BLaER1 (cell line): ENCODE data around the gene FOXP1.

ENCODE experiments used
- H3K27ac ChIP-seq: shearing (Covaris generic); formaldehyde crosslinking; 2 replicates; pipeline ENCODE4 v1.8.1; 2022
- H3K27me3 ChIP-seq: shearing (Covaris generic); formaldehyde crosslinking; 2 replicates; pipeline ENCODE4 v1.8.1; 2022
- H3K36me3 ChIP-seq: shearing (Covaris generic); formaldehyde crosslinking; 2 replicates; pipeline ENCODE4 v1.8.1; 2022
- H3K4me1 ChIP-seq: shearing (Covaris generic); formaldehyde crosslinking; 2 replicates; pipeline ENCODE4 v1.8.1; 2022
- H3K4me2 ChIP-seq: shearing (Covaris generic); formaldehyde crosslinking; 2 replicates; pipeline ENCODE4 v1.8.1; 2022
- H3K4me3 ChIP-seq: shearing (Covaris generic); formaldehyde crosslinking; 2 replicates; pipeline ENCODE4 v1.8.1; 2022
- H3K9ac ChIP-seq: shearing (Covaris generic); formaldehyde crosslinking; 2 replicates; pipeline ENCODE4 v1.8.1; 2022
- H3K9me3 ChIP-seq: shearing (Covaris generic); formaldehyde crosslinking; 2 replicates; pipeline ENCODE4 v1.8.1; 2022
- H4K20me1 ChIP-seq: shearing (Covaris generic); formaldehyde crosslinking; 2 replicates; pipeline ENCODE4 v1.8.1; 2022
- Cebpa-rat ChIP-seq: shearing (Covaris generic); IDR thresholded peaks from 2 replicates; pipeline ENCODE4 v1.8.1; 2022

FOXP1 gene

DNA sequence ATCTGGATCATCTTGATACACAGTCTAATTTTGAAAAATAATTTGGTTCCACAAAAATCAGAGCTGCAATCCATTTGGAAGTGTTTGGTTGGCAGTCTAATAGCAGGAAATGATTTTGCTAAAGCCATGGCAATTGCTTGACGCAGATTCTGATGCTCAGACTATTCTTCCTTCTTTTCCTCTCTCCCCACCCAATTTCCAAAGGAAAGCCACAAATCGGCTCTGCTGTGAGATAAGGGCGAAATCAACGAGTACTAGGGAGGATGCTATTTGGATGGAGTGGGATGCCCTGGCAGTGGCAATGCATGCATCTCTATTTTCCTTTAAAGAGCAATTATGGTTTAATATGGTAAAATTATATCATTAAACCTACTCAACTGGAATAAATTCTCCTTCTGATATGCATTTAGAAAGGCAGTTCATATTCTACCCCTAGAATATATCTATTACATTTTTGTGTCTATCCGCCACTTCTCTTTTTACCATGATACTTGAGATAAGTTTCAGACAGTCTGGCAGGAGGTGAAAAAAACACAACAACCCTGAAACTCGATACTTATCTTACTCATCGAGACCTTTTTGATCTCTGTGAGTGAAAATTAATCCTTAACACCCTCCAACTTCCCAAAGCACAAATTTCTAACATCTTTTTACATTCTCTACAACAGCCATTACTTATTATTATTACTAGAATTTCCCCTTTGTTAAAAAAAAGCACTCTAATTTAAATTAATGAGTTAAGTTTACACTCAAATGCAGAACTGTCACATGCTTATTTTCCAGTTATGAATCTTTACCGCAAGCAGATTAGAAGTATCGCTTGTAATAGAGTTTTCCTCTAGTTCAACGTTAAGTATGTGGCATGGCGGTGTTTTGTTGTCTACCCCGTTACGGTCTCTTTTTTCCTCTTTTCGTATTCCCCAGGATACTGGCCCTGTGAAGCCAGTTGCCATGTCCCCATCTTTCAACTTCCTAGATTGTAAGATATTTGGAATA, 433.3 kb downstream of the FOXP1 start:
- Histone ChIP-seq H3K36me3 (no peaks in the 10 kb centered on the region), H3K27ac (no peak overlapping the region), H3K9me3 (no peaks in the 10 kb centered on the region), H3K9ac (no peak overlapping the region), H3K4me3 (no peak overlapping the region), H4K20me1 (no peaks in the 10 kb centered on the region), H3K4me1 (no peaks in the 10 kb centered on the region), H3K4me2 (no peak overlapping the region), H3K27me3 (no peaks in the 10 kb centered on the region)
- TF ChIP-seq Cebpa-rat, result no peak

DNA sequence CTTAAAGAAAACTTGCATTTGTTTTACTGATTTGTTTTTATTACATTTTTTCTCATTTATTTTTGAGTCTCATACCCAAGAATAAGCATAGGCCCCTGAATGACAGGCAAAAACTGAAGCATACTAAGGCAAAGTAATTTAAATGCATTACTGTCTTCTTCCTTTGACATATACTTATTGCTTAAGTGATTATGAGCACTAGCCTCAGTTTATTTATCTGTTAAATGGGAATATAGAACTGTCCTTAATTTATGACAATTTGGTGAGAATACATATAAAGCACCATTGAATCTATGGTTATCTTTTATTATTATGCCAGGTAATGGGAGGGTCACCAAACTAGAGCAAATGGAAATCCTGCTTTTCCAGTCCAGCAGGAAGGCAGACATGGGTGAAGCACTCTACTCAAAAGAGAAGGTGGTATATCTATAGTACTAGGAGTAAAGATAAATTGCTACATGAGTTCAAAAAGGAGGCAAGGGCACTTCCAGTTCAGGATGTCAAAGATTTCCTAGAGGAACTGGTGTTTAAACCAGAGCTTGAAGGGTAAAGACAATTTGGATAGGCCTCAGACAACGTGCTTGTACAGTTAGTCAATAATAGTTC, 435.0 kb downstream of the FOXP1 start:
- no peak for TF ChIP-seq Cebpa-rat
- no peak overlapping the region for H3K27ac ChIP-seq

DNA sequence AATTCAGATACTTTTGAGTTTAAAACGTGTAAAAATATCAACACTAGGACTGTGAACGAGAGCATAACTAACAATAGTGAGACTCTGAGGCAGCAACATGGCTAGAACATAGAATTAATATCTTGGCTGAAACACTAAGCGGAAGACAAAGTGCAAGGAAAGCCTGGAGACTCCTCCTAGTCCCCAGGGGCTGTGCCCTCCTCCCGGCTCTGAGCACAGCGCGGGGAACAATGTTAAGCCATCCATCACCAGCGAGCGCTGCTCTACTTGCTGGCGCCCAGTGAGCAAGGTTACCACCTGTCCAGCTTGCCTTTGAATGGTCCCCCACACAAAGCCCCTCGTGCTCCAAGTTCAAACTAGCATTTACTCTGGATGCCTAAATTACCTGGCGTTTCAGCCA, 436.9 kb downstream of the FOXP1 start:
- Histone ChIP-seq H3K9ac (no peak overlapping the region), H3K27me3 (no peaks in the 10 kb centered on the region), H3K4me1 (no peaks in the 10 kb centered on the region), H3K4me3 (no peak overlapping the region), H3K36me3 (no peaks in the 10 kb centered on the region), H3K9me3 (no peaks in the 10 kb centered on the region), H3K4me2 (no peak overlapping the region), H3K27ac (no peak overlapping the region), H4K20me1 (no peaks in the 10 kb centered on the region)
- no peak for TF ChIP-seq Cebpa-rat

More for the DNA sequence above, 435.0 kb downstream of the FOXP1 start:
- H3K27me3 ChIP-seq, result no peaks in the 10 kb centered on the region
- H3K9me3 ChIP-seq, result no peaks in the 10 kb centered on the region
- H3K4me3 ChIP-seq, result no peak overlapping the region
- H3K4me1 ChIP-seq, result no peaks in the 10 kb centered on the region
- H4K20me1 ChIP-seq, result no peaks in the 10 kb centered on the region
- H3K4me2 ChIP-seq, result no peak overlapping the region
- no peaks in the 10 kb centered on the region for H3K36me3 ChIP-seq
- no peak overlapping the region for H3K9ac ChIP-seq

DNA sequence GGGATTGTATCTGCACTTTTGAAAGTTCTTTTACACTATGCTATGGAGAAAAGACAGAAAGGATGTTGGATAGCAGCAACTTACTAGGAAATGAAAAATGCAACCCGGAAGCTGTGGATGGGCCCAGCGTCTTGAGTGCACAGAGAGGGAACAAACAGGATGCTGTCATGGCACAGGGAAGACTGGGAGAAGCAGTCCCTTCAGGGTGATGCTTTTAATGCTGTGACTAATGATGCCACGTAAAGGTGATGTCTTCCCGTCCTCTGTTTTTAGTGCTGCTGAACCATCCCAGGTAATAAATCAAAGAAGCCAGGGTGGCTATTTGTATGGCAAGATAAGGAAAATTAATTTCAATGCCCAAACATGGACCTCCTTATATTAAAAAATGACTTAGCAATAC, 437.6 kb downstream of the FOXP1 start:
- Histone ChIP-seq H4K20me1 (no peaks in the 10 kb centered on the region), H3K36me3 (no peaks in the 10 kb centered on the region), H3K9me3 (no peaks in the 10 kb centered on the region), H3K9ac (no peak overlapping the region), H3K4me2 (no peak overlapping the region), H3K4me1 (no peaks in the 10 kb centered on the region), H3K27ac (no peak overlapping the region), H3K4me3 (no peak overlapping the region), H3K27me3 (no peaks in the 10 kb centered on the region)
- no peak for TF ChIP-seq Cebpa-rat

DNA sequence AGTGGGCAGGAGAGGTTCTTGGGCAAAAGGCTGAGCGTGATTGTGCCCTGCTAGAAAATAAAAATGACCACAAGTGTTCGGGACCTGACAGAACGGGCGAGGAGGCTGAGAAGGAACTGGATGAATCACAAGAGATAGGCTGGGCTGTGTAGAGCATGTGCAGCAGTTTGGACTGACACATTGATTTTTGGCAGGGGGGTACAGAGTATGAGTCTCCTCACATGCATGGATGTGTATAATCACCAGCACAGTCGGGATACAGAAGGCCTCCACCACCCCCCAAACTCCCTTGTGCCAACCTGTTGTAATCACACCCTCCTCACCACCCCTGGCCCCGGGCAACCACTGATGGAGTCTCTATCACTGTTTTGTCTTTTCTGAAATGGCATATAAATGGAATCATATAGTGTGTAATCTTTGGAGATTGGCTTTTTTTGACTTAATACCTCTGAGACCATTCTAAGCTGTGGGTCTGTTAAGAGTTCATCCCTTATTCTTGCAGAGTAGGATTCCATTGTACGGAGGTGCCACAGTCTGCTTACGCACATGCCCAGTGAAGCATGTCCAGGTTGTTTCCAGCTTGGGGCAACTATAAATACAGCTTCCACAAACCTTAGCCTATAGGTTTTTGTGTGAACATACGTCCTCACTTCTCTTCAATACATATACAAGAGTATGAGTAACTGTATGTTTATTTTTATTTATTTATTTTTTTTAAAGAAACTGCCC, 438.8 kb downstream of the FOXP1 start:
- H3K36me3 ChIP-seq, result no peaks in the 10 kb centered on the region
- H4K20me1 ChIP-seq, result no peaks in the 10 kb centered on the region
- H3K9ac ChIP-seq, result no peak overlapping the region
- H3K4me3 ChIP-seq, result no peak overlapping the region
- H3K27me3 ChIP-seq, result no peaks in the 10 kb centered on the region
- no peak overlapping the region for H3K4me2 ChIP-seq
- H3K4me1 ChIP-seq, result no peaks in the 10 kb centered on the region
- H3K27ac ChIP-seq, result no peak overlapping the region
- TF ChIP-seq Cebpa-rat, result no peak
- no peaks in the 10 kb centered on the region for H3K9me3 ChIP-seq

DNA sequence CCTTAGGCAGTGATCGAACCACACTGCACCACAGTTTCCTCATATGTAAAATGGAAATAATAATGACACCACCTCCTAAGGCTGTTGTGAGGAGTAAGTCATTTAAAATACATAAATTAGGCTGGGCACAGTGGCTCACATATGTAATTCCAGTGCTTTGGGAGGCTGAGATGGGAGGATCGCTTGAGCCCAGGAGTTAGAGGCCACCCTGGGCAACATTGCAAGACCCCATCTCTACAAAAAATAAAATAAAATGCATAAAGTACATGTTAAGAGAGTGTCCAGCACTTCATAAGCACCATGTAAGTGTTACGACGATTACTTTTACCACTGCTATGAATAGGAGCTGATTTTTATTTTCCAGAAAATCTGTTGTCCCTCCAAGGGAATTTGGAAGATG, 440.0 kb downstream of the FOXP1 start:
- no peak for TF ChIP-seq Cebpa-rat
- Histone ChIP-seq H3K27ac (no peak overlapping the region), H3K4me3 (no peak overlapping the region), H3K9me3 (no peaks in the 10 kb centered on the region), H3K9ac (no peak overlapping the region), H3K4me1 (no peaks in the 10 kb centered on the region), H3K4me2 (no peak overlapping the region), H4K20me1 (no peaks in the 10 kb centered on the region), H3K36me3 (no peaks in the 10 kb centered on the region), H3K27me3 (no peaks in the 10 kb centered on the region)

DNA sequence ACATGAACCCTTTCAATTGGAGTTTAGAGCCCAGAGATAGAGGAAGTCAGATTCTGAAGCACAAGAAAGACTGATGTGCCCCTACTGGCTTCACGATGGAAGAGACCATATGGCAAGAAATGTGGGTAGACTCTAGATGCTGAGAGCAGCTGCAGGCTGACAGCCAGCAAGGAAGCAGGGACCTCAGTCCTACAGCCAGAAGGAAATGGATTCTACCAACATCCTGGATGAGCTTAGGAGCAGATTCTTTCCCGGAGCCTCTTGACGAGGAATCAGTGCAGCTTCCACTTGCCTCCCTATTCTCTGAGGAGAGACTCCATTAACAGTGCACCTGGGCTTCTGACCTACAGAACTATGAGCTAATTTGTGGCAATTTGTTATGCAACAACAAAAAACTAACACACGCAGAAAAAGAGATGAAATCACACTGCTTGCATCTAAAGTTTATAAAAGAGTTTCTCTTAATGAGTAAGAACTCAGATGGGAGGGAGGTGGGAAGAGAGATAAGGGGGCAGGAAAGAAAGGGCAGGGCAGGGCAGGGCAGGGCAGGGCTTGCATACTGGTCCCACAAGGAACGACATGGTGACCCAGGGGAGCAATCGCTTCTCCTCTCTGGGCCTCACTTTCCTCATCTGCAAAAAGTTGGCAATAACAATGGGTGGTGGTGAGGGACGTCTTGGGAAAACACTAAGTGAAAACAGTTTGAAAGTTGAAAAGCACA, 440.9 kb downstream of the FOXP1 start:
- no peaks in the 10 kb centered on the region for H3K9me3 ChIP-seq
- no peak overlapping the region for H3K9ac ChIP-seq
- no peaks in the 10 kb centered on the region for H3K36me3 ChIP-seq
- H3K4me2 ChIP-seq, result no peak overlapping the region
- TF ChIP-seq Cebpa-rat, result no peak
- H3K27ac ChIP-seq, result no peak overlapping the region
- H3K4me3 ChIP-seq, result no peak overlapping the region
- H3K27me3 ChIP-seq, result no peaks in the 10 kb centered on the region
- H3K4me1 ChIP-seq, result no peaks in the 10 kb centered on the region
- no peaks in the 10 kb centered on the region for H4K20me1 ChIP-seq

DNA sequence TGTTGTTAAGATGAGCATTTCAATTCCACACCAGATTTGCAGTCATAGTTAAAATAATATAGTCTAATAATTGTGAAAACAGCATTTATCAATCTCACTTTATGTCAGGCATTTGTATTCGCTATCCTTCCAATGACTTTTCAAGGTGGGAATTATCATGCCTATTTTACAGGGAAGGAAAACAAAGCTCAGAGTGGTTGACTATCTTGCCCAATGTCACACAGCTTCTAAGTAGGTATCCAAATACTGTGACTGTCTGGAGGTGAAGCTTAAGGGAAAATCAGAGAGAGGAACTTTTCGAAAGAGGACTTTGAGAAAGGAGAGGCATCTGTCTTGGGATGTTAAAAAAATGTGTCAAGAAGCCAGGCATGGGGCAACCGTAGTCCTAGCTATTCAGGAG, 443.1 kb downstream of the FOXP1 start:
- Histone ChIP-seq H3K4me3 (no peak overlapping the region), H3K9ac (no peak overlapping the region), H3K36me3 (no peaks in the 10 kb centered on the region), H3K9me3 (no peaks in the 10 kb centered on the region), H3K27ac (no peak overlapping the region), H4K20me1 (no peaks in the 10 kb centered on the region), H3K4me1 (no peaks in the 10 kb centered on the region), H3K4me2 (no peak overlapping the region), H3K27me3 (no peaks in the 10 kb centered on the region)
- TF ChIP-seq Cebpa-rat, result no peak

DNA sequence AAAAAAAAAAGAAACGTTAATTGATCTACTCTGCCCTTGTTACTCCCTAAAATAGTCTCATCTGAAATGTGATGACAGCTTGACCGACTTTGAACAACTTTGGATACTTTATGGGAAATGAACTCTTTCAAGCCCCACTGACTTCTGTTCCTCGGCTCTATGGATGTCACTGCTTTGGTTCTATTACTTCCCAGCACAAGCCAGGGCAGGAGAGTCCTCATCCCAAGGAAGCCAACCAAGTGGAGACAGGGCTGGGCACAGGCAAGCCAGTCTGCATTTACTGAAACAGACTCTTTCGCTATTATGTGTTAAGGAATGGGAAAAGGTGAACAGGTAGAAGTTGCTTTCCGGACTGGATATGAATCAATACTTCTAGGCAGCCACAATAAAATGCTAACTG, 444.0 kb downstream of the FOXP1 start:
- Histone ChIP-seq H3K4me3 (no peak overlapping the region), H3K9me3 (no peaks in the 10 kb centered on the region), H3K27ac (no peak overlapping the region), H3K9ac (no peak overlapping the region), H3K4me2 (no peak overlapping the region), H3K36me3 (no peaks in the 10 kb centered on the region), H3K4me1 (no peaks in the 10 kb centered on the region), H4K20me1 (no peaks in the 10 kb centered on the region), H3K27me3 (no peaks in the 10 kb centered on the region)
- no peak for TF ChIP-seq Cebpa-rat
